IPS-NIHi11 (cell line): ENCODE measurements around the gene ZNF487.
A peak's percentile ranks its signal among the peaks of the same experiment; 100 is the strongest.
"Not testable (repeated sequence)": the region's sequence is repeated elsewhere in the genome, so short reads cannot be mapped to it uniquely, and the experiment has no call there.

Source experiments
- DNase-seq: peaks from one replicate; pipeline ENCODE4 v3.0.0; 2012; ENCODE audit warnings: mixed read lengths, low spot score

The ZNF487 gene

GRCh38 chr10:43436291-43437140 lies at the start of gene ZNF487:
Gene ZNF487, plus strand, starts transcription at chr10:43437111. Its CDS starts 38,703 bp downstream, at chr10:43475814.
- peak; percentile 96 for DNase-seq

DNA sequence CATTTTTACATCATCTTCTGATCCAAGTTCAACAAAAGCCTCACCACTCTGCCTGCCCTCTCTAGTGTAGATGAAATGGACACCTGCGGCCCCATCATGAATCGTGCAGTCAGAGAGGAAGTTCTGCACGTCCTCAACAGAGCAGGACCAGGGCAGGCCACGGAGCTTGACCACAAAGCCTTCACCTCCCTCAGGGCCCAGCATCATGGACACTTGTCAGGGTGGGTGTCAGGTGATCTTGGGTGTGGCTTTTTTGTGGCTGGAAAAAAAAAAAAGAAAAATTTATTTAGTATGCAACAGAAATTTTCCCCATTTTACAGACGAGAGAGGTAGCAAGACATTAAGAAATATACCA lies 49.3 kb upstream of the ZNF487 start:
- DNase-seq: no peak

GRCh38 chr10:43389867-43390266 lies 47.0 kb upstream of the ZNF487 start:
- DNase-seq: no peak

GRCh38 chr10:43390333-43390732 lies 46.6 kb upstream of the ZNF487 start:
- DNase-seq: no peak

GRCh38 chr10:43390759-43391158 lies 46.2 kb upstream of the ZNF487 start:
- no peak for DNase-seq

DNA sequence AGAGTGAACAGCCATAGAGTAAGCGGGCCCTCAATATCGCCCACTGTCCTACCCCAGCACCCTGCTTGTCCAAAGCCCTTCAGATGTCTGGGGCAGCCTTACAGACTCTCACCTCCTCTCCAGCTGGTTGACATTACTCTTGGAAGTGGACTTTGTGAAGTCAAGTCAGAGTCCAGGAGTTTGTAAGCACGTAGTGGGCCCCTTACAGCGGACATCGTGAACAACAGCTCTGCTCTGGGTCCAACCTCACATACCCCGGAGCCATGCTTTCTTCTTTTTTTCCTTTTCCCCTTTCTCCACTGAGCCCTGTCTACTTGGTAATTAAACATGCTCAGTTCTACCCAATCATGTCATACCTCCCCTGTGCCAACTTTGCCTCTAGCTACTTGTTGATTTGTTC lies 45.4 kb upstream of the ZNF487 start:
- DNase-seq: no peak

DNA sequence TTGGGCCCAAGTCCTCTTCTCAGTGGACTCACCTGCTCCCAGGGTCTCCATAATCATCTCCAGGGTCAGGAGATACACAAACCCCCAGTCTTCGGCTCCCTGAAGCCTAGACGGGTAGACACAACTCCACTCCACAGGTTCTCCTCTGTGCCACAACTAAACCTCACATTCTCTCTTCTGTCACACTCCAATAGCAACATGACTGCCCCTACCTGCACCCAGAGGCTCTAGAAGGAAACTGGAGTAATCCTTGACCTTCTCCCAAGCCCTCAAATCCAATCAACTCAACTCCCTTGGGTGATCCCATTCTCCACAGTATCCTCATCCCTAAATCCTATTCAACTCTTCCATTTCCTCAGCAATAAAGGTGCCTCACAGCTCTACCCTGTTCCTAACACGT lies 44.2 kb upstream of the ZNF487 start:
- DNase-seq: no peak

DNA sequence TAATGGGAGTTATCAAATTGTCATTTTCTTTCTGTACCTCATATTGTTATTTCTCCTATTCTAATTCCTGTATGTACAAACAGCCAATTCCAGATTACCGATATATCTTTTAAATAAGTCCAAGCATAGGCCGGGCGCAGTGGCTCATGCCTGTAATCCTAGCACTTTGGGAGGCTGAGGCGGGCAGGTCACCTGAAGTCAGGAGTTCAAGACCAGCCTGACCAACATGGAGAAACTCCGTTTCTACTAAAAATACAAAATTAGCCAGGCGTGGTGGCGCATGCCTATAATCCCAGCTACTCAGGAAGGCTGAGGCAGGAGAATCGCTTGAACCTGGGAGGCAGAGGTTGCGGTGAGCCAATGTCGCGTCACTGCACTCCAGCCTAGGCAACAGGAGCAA lies 43.7 kb upstream of the ZNF487 start:
- DNase-seq: not testable (repeated sequence)

- no peak for DNase-seq
Observed at GRCh38 chr10:43393606-43394360, 43.1 kb upstream of the ZNF487 start.

DNA sequence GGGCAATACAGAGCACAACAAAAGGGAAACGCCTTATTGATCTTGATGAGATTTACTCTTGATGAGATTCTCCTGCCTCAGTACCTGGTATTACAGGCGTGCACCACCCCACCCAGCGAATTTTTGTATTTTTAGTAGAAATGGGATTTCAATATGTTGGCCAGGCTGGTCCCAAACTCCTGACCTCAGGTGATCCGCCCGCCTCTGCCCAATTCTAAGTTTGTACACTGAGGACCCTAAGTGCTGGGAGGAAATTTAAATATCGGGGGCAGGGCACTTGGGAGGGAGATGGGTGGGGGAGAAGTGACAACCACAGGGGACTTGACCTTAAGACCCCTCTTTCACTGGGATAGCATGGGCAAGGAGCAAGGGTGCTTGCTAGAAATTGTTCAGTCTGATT lies 42.0 kb upstream of the ZNF487 start:
- DNase-seq: no peak

DNA sequence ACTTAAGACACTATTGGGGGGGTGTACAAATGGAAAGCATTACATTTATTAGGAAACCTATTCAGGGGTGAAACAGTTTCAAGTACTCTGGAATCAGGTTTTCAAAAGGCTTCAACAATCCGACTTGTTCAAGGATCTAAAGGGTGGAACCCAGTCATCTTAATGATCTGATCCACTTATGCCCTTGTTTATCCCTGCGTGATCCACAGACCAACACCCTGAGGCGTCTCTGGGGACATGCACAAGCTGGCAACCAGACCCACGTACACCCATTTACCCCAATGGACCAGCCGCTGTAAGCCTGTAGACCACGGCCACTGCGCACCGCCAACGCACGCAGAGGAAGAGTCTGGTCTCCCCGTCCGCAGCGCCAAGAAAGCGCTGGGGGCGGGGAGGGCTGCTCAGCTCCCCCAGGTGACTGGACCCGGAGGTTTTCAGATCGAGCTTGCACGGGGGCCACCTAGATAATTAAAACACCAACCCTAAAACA lies 41.3 kb upstream of the ZNF487 start:
- DNase-seq: no peak

GRCh38 chr10:43396061-43396927 lies 40.6 kb upstream of the ZNF487 start:
- DNase-seq: peak; percentile 91

DNA sequence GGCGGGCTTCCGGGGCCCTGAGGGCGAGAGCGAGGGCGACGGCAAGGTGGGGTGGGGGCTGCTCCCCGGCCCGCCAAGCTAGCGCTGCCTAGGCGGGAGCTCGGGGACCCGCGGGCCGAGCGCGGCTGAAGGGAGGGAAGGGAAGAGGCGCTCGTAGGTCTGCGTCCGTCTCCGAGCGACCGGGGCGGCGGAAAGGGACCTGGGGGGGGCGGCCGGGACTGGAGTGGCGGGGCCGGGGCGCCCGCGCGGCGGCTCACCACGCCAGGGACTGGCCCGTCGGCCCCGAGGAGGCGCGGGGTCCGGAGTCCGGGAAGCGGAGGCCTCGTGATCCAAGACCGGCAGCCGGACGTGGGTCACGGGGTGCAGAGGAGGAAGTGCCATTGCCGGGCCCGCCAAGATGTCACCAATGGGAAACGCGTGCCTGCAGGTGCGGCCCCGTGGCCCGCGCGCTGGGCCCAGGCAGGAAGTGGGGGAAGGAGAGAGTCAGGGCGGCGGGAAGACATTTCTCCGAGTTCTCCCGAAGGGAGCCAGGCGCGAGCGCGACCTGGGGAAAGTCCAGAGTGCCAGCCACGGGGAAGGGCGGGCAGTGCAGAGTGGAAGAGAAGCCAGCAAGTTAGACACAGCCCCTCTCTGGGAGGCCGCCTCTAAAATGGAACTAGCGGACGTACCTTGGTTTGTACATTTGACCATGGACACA lies 39.8 kb upstream of the ZNF487 start:
- DNase-seq: peak; percentile 89

DNA sequence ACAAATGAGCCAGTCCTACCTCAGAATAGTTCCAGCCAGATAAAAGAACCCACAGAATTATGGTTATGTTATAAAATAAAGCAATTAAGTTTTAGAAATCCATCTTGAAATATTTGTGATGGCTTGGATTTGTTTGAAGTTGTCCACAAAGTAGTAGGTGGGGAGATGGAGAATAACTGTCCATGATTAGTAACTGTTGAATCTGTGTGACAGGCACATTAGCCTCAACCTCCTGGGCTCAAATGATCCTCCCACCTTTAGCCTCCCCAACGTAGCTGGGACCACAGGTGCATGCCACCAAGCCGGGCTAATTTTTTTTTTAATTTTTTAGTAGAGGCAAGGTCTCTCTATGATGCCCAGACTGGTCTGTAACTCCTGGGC lies 38.0 kb upstream of the ZNF487 start:
- no peak for DNase-seq

GRCh38 chr10:43399320-43400310 lies 37.3 kb upstream of the ZNF487 start:
- no peak for DNase-seq

GRCh38 chr10:43401627-43402026 lies 35.3 kb upstream of the ZNF487 start:
- DNase-seq: peak; percentile 54

DNA sequence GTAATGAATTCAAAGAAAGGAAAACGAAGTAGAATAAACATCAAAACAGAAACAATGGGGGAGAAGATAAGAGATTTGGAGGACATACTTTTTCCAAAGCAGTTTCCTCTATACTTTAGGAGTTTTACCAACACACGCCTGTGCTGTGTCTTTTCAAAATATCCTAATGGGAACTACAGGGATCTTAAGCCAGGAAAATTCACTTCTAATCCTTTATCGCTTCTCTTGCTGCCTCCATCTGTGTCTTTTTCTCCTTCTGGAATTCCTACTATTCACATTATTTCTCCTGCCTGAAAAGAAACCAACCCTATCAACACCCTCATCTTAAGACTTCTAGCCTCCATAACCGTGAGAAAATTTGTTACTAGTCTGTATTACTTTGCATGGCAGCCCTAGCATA lies 34.7 kb upstream of the ZNF487 start:
- DNase-seq: no peak

GRCh38 chr10:43402880-43403452 lies 33.9 kb upstream of the ZNF487 start:
- DNase-seq: no peak

- no peak for DNase-seq
Observed at GRCh38 chr10:43403911-43404703, 32.8 kb upstream of the ZNF487 start.
